ENCODE data around the gene PER2.

- no peak for TF ChIP-seq CTCF (tag by site-specific recombination; IDR thresholded peaks at IDR 0.05)
- no peak for TF ChIP-seq BCL11B (tag by site-specific recombination; IDR thresholded peaks at IDR 0.05; ENCODE audit: low read depth)
- TF ChIP-seq ZBTB11 (tag by site-specific recombination; conservative IDR thresholded peaks at IDR 0.05; ENCODE audit: low read depth), result no peak
Measured at GRCh38 chr2:238286095-238286494, 2.3 kb downstream of the PER2 start.

All from HEK293 (cell line).